DMS153 treated with DMSO at 0.1 percent for 48 hours (cell line): Measurements from ENCODE around the gene RECK.

Experiments used
- DNase-seq: peaks from one replicate; lab custom pipeline; 2025; ENCODE audit not compliant: unreplicated experiment; lab: John Stamatoyannopoulos, UW

RECK gene

DNA sequence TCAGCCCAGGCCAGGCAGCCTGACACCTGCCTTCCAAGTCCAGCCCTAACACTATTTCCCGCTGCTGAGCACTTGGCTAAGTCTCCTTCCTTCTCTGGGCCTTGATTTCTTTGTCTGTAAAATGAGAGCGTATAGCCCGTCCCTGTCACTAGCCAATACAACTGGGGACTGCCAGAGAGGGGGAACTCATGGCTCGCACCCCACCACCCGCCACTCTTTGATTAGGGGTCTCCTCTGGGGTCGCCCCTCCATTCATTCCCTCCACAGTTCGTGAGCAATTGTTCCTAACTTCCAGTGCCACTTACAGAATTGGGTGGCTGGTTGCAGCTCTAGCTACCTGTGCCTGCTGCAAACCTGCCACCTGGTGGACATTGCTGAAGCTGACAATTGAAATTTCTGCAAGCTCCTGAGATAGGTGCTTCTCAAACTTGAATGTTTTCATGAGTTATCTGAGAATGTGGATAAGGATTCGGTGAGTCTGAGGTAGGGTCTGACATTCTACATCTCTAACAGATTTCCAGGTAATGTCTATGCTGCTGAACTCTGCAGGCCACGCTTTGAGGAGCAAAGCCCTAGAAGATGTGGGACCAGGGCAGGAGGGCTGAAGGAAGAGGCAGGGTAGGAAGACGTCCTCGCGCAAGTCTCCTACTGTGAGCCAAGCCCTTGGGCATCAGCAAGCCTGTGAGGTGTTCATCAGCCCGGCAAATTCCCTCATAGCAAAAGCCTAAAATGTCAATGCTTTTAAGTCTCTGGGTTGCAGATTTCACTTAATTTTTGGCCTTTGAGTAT is 13.3 kb upstream of the RECK start:
- peak; percentile 44 for DNase-seq

DNA sequence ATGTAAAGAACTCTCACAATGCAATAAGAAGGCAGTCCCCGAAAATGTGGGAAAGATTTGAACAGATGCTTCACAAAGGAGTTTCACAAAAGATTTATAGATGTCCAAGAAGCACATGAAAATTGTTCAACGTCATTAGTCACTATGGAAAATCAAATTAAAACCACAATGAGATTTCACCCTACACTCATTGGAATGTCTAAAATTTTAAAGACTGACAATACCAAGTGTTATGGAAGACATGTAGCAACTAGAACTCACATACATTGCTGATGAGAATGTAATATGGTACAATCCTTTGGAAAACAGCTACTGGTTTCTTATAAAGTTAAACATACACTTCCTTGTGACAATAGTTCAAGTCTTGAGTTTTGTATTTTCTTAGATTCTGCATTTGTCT is 11.0 kb upstream of the RECK start:
- DNase-seq, result no peak

DNA sequence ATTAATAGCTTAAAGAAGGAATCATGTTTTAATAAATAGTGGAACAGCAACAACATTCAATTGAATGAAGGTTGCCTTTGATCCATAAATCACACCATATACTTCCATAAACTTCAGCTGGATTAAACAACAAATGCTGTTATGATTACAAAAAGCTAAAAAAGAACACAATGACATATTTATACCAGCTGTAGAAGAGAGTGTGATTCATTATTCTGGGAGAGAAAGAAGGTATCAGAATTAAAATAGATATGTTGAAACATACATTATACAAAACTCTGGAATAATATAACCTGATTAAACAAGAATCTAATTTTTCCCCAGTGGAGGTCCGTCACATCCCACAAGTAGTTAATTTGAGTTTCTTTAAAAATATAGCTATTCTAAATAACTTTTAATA is 7.5 kb upstream of the RECK start:
- no peak for DNase-seq

DNA sequence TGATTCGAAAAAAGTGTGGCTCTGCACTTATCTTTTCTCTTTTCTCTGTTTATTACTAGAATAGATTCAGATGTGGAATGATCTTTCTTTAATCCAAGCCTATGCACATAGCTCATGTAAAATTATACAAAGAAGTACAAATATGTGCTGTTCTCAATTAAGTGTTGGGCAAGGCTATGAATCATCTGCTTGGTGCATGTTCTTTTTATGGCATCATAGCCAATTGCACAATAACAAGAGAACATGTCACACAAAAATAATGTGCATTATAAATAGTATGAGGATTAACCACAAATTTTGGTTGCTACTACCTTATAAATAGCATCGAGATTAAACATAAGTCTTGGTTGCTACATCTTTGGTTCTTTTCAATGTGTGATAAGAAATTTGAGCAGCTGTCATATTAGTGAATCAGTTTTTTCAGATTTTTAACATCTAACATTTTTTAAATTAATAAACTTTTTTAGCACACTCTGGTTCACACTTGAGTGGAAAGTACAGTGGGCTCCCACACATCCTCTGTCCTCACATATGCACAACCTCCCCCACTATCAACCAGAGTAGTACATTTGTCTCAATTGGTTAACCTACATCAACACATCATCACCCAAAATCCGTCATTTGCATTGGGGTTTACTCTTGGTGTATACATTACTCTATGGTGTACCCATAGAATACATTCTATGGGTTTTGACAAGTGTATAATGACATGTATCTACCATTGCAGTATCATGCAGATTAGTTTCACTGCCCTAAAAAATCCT is 6.8 kb upstream of the RECK start:
- no peak for DNase-seq

DNA sequence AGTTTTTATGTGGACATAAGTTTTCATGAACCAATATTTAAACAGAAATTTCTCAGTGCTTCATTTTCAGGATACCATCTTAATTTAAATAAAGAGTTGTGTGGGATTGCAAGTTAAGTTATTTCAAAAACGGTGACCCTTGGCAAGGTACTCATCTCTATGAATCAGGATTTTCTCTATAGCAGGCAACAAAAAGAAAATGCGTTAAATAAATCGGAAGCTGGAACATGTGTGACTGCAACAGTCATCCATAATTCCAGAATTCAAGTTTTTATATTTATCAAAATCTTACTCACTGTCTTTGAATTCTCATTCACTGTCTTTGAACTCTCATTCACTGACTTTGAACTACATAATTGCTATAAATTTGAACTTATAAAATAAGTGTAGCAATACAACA is 5.8 kb upstream of the RECK start:
- no peak for DNase-seq

DNA sequence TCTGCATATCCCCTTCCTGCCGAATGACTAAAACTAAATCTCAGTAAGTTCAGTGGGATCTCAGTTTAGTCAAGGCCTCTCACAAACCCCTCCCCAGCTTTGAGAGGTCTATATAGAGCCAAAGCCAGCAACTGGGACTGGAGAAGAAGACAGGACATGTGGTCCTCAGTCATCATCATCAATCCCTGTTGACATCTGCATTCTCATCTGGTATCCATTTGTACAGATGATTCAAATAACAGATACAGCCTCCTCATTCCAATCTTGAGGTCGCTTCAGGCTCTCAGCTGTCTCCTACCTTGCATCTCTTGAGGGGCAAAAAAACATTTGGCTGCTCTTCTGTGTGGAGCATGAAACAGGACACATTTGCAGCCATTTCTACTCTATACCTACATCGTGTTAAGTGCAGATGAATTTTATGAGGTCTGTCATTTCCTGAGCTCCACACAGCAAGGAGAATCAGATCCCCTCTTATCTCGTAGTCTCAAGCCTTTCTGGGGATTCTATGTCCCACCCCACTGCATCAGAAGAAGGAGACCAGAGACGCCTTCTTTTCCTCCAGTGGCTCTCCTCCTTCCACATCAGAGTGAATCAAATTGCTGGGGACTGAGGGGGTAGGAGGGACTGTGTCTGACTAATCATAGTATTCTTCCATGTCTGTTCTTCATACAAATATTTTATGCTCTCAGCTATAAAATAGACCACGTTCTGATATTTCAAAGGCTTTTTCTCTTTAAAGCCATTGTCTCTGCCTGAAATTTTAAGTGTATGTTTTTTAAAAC is 4.7 kb upstream of the RECK start:
- no peak for DNase-seq

DNA sequence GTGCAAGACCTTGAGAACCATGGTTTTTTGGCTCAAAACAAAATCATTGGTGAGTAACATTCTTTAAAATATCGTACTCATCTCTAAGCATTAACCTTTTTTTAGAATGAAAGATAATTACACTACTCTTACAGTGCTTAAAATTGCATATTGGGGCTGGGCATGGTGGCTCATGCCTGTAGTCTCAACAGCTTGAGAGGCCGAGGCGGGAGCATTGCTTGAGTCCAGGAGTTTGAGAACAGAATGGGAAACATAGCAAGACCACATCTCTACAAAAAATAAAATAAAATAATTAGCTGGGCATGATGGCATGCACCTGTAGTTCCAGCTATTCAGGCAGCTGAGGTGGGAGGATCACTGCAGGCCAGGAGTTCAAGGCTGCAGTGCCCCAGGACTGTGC is 2.9 kb upstream of the RECK start:
- DNase-seq, result no peak

DNA sequence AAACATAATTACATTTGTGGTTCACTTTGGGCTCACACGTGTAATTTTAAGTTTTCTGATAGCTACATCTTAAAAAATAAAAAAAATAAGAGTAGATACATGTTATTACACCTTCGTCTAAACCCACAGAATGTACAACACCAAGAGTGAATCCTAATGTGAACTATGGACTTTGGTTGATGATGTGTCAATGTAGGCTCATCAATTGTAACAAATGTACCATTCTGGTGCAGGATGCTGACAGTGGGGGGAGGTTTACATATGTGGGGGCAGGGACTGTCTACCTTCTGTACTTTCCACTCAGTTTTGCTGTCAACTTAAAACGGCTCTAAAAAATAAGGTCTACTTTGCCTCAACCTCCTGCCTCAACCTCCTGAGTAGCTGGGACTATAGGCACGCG is 2.5 kb upstream of the RECK start:
- DNase-seq, result no peak

DNA sequence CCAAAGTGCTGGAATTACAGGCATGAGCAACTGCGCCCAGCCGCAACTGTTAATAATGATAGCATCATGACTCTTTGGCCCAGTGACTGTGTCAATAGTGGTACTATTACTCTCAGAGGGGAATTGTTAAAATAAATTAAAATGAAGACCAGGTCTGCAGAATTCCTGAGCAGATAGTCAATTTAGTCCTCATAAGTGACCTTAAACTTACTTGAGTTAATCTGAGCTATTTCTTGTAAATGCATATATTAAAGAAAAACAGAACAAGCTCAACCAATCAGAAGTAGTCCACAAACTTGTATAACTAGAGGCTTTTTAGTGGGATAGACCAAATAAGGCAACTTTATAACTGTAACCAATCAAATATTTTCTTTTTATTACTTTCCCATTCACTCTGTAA is 1.7 kb upstream of the RECK start:
- DNase-seq, result no peak

DNA sequence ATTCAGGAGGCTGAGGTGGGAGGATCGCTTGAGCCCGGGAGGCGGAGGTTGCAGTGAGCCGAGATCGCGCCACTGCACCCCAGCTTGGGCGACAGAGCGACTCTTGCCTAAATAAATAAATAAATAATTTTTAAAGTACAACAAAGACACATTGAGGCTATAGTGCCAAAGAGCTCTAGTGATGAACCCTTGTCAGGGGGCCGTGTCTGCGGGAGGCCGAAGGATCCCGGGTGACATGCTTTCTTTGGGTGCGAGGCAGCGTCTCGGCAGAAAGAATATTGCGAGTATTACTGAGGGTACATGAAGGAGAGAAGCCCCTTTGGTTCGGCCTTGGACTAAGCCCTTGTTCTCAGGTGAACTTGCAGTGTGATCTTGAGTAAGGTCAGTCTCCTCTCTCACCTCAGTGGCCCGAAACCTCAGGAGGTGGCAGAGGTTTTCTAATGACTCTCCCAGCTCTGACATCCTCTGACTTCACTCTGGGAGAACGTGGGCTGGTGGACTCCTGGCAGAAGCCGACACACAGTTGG is 397 bp upstream of the RECK start:
- DNase-seq, result no peak

DNA sequence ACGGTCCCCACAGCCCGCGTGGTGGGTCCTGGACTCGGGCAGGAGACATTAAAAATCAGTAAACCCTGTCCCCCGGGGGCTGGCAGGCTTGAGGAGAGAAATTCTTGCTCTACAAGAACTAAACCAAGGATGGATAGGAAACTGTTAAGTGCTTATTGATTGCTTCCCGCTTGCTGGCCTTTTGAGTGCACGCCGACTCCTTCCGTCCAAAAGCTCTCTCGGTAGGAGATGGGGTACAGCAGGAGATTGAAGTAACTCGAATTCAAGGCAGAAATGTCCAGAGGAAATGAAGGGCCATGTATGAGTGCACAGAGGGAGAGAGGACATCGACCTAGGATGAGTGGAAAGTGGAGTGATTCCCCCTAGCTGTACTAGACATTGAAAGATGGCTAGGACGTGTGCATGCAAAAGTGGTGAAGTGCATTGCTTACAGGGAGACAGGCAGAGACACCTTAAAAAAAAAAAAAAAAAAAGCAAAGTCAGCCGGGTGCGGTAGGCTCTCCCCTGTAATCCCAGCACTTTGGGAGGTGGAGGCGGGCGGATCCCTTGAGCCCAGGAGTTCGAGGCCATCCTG is 923 bp downstream of the RECK start:
- DNase-seq, result no peak

DNA sequence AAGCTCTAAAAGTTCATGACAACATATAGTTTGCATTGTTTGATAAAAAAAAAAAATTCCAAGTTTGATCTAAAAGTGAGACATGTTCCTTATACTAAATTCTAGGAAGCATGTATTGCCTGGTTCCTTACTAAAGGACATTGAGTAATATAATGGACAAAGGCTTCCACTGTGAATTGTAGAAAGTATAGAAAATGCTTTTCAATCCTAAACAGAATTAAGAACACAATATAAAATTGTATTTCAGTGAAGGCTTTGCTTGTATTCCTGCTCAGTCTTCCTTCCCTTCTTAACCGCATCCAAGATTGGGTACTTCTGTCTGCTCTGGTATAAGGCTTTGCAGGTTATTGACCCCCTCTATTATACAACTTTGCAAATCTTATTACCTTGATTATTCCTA is 2.4 kb downstream of the RECK start:
- no peak for DNase-seq

DNA sequence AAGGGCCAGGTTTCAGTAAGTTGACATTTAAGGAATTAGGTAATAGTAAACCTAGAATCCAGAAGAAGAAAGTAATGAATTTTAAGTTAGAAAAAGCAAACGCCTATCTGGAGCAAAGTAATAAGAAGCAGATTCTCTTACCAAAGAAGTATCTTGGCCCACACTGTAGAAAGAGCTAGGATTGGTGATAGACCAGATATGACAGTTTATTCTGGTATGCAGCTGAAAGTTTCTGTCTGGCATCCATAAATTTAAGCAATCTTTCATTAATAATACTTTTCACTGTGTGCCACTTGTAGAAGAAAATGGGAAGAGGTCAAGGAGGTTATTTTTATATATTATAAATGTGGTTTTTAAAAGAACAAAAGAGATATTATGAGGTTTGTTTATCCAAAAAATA is 3.0 kb downstream of the RECK start:
- no peak for DNase-seq

DNA sequence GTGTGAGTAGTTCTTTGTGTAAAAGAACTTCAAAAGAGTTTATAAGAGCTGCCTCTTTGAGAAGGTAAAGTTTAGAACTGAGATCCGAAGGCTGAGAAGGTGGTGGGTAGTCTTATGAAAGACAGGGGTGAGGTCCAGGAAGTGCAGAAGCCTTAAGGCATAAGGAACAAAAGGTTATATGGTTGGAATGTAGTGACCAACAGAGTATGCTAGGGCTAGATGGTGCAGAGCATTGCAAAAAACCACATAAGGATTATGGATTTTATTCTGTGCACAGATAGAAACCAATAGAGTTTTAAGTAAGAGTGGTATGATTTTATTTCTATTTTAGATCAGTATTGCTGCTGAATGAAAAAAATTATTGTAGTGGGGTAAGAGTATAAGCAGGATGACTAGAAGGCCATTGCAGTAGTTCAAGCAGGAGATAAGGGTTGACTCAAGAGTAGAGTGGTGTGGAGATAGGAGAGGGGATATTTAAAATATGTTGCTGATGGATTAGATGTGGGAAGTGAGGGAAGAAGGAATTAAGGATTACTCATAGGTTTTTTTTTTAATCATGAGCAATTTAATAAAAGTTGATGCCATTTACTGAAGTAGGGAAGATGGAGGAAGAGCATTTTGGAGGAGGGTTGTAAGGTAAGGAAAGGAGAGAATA is 3.7 kb downstream of the RECK start:
- no peak for DNase-seq

DNA sequence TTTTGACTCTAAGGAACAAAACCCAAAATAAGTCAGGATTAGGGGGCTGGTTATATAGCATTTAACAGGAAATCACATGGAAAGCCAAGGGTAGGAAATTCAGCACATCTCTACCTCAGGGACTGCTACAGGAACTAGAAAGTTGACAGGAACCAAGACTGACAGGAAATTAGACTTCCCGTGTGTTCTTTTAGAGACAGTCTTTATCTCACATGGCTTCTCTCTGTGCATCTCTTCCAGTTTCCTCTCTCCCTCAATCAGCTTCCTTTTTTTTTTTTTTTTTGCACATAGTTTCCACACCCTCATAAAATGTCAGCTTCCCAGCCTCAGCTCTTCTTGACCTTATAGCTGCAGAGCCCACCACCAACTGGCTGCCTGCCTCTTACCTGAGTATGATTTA is 4.8 kb downstream of the RECK start:
- no peak for DNase-seq

DNA sequence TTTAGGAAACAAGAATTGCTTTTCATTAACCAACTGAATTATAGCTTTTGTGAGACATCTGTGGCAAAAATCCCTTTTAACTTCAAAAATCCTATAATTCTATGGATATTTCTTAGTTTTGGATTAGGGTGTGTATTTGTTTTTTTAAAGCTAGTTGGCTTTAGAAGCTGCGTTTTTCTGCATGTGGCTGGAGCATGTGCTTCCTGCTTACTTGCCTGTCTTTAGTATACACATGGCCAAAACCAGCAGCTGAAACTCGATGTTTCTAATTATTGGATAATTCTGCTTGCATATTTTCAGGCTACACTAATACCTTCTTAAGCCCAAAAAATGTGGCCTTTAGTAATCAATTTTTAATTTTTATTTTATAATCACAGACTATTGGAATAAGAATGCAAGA is 8.9 kb downstream of the RECK start:
- no peak for DNase-seq

DNA sequence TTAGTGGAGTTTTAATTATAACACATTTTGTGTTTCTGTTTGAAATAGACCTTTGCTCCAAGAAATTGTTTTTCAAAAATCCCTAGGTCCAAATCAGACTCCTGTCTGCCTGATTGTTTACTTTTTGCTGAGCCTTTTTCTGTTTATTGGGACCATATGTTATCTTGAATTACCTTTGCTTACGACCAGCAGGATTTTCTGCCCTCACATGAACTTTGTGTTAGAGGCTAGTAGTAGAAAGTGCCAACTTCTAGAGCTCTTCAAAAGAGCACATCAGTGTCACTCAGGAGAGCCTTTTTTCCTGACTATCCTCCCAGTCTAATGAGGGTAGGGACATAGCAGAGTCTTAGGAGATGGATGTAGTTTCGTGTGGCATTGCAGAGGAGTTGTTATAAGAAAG is 10.2 kb downstream of the RECK start:
- no peak for DNase-seq

DNA sequence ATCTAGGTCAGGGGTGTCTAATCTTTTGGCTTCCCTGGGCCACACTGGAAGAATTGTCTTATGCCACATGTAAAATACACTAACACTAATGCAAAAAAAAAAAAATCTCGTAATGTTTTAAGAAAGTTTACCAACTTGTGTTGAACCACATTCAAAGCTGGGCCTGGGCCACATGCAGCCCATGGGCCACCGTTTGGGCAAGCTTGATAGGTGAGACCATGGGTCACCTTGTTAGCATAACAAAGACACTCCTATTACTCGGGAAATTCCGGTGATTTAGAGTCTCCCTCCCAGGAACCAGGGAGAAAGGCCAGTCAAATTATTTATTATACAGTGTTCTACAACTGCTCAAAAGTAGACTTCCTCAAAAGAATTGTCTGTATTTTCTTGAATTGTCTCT is 12.7 kb downstream of the RECK start:
- no peak for DNase-seq

DNA sequence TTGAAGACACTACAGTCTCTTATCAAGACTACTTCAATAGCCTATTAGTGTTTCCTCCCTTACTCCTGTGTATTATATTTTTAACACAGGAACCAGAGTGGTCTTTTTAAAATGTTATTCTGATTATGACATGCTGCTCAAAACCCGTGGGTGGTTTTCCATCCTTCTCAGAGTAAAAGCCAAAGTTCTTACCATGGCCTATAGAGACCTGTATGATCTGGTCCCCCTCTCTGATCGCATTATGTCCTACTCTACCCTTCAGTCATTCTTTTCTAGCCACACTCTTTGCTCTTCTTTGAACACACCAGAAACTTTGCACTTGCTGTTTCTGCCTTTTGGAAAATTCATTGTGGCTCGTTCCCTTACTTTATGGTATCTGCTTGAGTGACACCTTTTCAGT is 13.8 kb downstream of the RECK start:
- no peak for DNase-seq

DNA sequence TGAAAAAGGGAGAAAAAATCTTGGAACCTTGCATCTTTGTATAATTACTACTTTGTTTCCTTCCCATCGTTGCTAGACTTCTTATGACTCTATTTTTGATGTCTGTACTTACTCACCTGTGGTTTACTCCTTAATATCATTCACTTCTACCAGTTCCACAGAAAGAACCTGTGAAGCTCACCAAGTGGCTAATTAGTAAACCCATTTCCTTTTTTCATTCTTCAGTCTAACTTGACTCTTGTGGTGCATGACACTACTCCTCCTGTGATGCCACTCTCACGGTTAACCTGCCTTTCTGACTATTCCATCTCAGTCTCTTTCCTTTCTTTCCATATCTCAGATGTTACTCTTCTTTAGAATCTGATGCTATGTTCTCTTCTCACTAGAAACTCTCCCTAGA is 14.6 kb downstream of the RECK start:
- no peak for DNase-seq

DNA sequence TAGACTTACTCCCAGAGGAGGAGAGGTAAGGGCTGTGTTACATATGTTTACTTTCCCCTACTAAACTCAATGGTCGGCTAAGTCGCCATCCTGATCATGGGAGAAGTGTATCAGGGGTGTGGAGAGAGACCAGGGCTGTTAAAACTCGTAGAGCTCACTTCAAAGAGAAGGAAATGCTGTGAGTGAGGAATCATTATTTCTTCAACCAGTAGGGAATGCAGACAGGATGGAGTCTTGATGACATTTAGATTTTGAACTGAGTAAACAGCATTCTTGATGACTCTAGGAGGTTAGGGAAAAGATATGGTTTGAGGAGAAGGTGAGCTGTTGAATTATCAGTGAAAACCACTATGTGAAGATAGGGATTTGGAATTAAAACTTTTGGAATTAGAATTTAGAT is 17.3 kb downstream of the RECK start:
- no peak for DNase-seq
